Measurements from ENCODE around the gene ARHGAP44.
"Not testable (repeated sequence)": the region's sequence is repeated elsewhere in the genome, so short reads cannot be mapped to it uniquely, and the experiment has no call there.

Gene ARHGAP44

GRCh38 chr17:12963505-12963904, 174.2 kb downstream of the ARHGAP44 start:
- no peak for DNase-seq (ENCODE audit: low read depth)

- DNase-seq (ENCODE audit: low read depth) = no peak
Observed at GRCh38 chr17:12964162-12964561, 174.9 kb downstream of the ARHGAP44 start.

GRCh38 chr17:12964840-12965239, 175.5 kb downstream of the ARHGAP44 start:
- no peak for DNase-seq (ENCODE audit: low read depth)

- no peak for DNase-seq (ENCODE audit: low read depth)
Observed at GRCh38 chr17:12965988-12966387, 176.7 kb downstream of the ARHGAP44 start.

GRCh38 chr17:12966413-12966812, 177.1 kb downstream of the ARHGAP44 start:
- no peak for DNase-seq (ENCODE audit: low read depth)

- no peak for DNase-seq (ENCODE audit: low read depth)
Observed at GRCh38 chr17:12967962-12968361, 178.7 kb downstream of the ARHGAP44 start.

GRCh38 chr17:12973496-12974004, 184.3 kb downstream of the ARHGAP44 start:
- no peak for DNase-seq (ENCODE audit: low read depth)

- no peak for DNase-seq (ENCODE audit: low read depth)
Observed at GRCh38 chr17:12974005-12974531, 184.8 kb downstream of the ARHGAP44 start.

- DNase-seq (ENCODE audit: low read depth) = no peak
Observed at GRCh38 chr17:12977008-12977751, 187.9 kb downstream of the ARHGAP44 start.

- not testable (repeated sequence) for DNase-seq (ENCODE audit: low read depth)
Observed at GRCh38 chr17:12978787-12979186, 189.5 kb downstream of the ARHGAP44 start.

- no peak for DNase-seq (ENCODE audit: low read depth)
Observed at GRCh38 chr17:12979246-12979645, 189.9 kb downstream of the ARHGAP44 start.

GRCh38 chr17:12979826-12980500, 190.7 kb downstream of the ARHGAP44 start:
- no peak for DNase-seq (ENCODE audit: low read depth)

- DNase-seq (ENCODE audit: low read depth) = no peak
Observed at GRCh38 chr17:12982224-12982623, 192.9 kb downstream of the ARHGAP44 start.

- DNase-seq (ENCODE audit: low read depth) = no peak
Observed at GRCh38 chr17:12983991-12984884, 194.9 kb downstream of the ARHGAP44 start.

GRCh38 chr17:12985431-12986293, 196.4 kb downstream of the ARHGAP44 start:
- DNase-seq (ENCODE audit: low read depth) = no peak

- no peak for DNase-seq (ENCODE audit: low read depth)
Observed at GRCh38 chr17:12987120-12987519, 197.8 kb downstream of the ARHGAP44 start.

GRCh38 chr17:12990041-12990808, 200.9 kb downstream of the ARHGAP44 start:
- no peak for DNase-seq (ENCODE audit: low read depth)

GRCh38 chr17:12990926-12991325, 201.6 kb downstream of the ARHGAP44 start:
- DNase-seq (ENCODE audit: low read depth) = no peak

GRCh38 chr17:12992676-12993075, 203.4 kb downstream of the ARHGAP44 start:
- DNase-seq (ENCODE audit: low read depth) = no peak

GRCh38 chr17:12993631-12994030, 204.3 kb downstream of the ARHGAP44 start:
- no peak for DNase-seq (ENCODE audit: low read depth)

Data from T-helper 22 cell (primary cell).